ENCODE data around the gene TRPV2. TPM values are rescaled to one million over a fixed set of nuclear protein-coding genes. Genes with fewer than 3 reads are reported as not detected.

The TRPV2 gene
- total RNA-seq, 5 donors from 2014 or later (not counting 1 experiment from before 2014, with no cell fraction given) = 91.3 to 127 (median 122) TPM

DNA sequence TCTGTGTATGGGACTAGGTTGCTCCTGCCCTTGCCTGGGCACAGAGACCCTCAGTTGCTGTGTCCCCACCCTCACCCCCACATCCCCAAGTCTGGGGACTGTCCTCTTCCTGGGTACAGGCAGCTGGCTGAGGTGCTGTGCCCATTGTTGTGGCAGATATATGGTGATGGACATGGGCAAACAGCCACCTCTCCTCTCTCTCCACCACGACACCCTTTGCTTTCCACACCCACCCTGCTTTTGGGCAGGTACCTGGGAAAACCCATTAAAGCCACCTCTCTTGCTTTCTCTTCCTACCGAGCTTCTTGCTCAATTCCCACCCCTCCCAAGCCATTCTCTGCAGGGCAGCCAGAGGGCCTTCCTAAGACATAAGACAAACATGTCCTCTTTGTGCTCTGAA, 21.7 kb downstream of the TRPV2 start:
- ChIA-PET CTCF (interaction anchor here in 1 of 2 donors (0.5 kb wide), 1 partner anchor 77 kb away, joined by 3 read pairs; no protein-coding TSS in a partner anchor), POLR2A (no interaction called here)
- Mint-ChIP-seq H3K9me3 (no peaks in the 10 kb centered on the region), H3K27ac (peak overlapping the region; percentile 36 to 75), H3K36me3 (peaks cover 20% of the 10 kb centered on the region), H3K4me3 (no peak overlapping the region), H3K4me1 (peaks cover 33 to 47% (median 40%) of the 10 kb centered on the region in 3 donors), H3K27me3 (no peaks in the 10 kb centered on the region)
- peaks cover 19 to 34% of the 10 kb centered on the region in 2 experiments for H3K4me1 ChIP-seq (ENCODE audit: control insufficient read depth in 1 of 2, extremely low read depth in 1 of 2, insufficient read depth in 2 of 2, low read length in 2 of 2)
- H3K4me3 ChIP-seq (ENCODE audit: control insufficient read depth in 1 of 2, extremely low read depth in 1 of 2, low read length in 1 of 2) = no peak overlapping the region
- H3K36me3 ChIP-seq (ENCODE audit: control insufficient read depth in 2 of 2, extremely low read depth in 1 of 2, insufficient read depth in 1 of 2, low read length in 1 of 2) = peaks cover 0 to 28% of the 10 kb centered on the region in 2 donors
- no peak overlapping the region for H3K27ac ChIP-seq (ENCODE audit: low read length)
- no peaks in the 10 kb centered on the region for H3K9me3 ChIP-seq
- 68% methylated on average over 2 of the region's 2 CpGs for WGBS (ENCODE audit: insufficient coverage)
- no peaks in the 10 kb centered on the region for H3K27me3 ChIP-seq (replicated peaks in 1 of 2; ENCODE audit: control insufficient read depth in 2 of 2, extremely low read depth in 1 of 2, insufficient read depth in 2 of 2, low read length in 1 of 2)
- DNase-seq = no peak
- no peak for ATAC-seq (replicated peaks in 1 of 4)

DNA sequence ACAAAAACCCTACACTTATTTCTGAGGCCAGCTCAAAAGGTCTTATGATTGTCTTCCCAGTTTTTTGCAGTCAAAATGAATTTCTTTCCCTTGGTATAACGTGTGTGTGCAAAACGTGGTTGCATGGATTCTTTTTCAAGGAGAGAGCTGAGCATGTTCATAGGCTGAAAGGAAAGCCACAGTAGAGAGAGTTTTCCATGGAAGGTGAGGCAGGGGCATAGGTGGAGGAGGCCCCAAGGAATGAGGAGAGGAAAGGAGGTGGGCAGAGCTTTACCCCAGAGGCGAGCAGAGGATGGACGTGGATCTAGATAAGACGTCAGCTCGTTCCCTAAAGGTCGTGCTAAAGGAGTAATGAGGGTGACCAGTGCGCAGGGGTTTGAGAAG, 22.8 kb downstream of the TRPV2 start:
- Mint-ChIP-seq H3K27me3 (no peaks in the 10 kb centered on the region), H3K4me3 (peak overlapping the region; percentile 97 to 100 (median 97)), H3K27ac (peak overlapping the region; percentile 97 to 98), H3K36me3 (peaks cover 29% of the 10 kb centered on the region), H3K9me3 (no peaks in the 10 kb centered on the region), H3K4me1 (peaks cover 44 to 55% (median 51%) of the 10 kb centered on the region in 3 donors)
- H3K4me3 ChIP-seq (ENCODE audit: control insufficient read depth in 1 of 2, extremely low read depth in 1 of 2, low read length in 1 of 2) = peak overlapping the region; percentile 53 to 90
- peaks cover 19 to 37% of the 10 kb centered on the region in 2 experiments for H3K4me1 ChIP-seq (ENCODE audit: control insufficient read depth in 1 of 2, extremely low read depth in 1 of 2, insufficient read depth in 2 of 2, low read length in 2 of 2)
- H3K9me3 ChIP-seq = no peaks in the 10 kb centered on the region
- CTCF ChIA-PET = interaction anchor here (0.6 to 1.5 kb wide), 13 partner anchors 9 to 224 kb away, joined by 3 to 17 read pairs (median 5); partner anchors contain the start of genes CENPV (in 1 of the 2), TRPV2 (in 1 of the 2) and UBB (in 1 of the 2)
- ATAC-seq (replicated peaks in 1 of 4) = peak in 2 of 4 experiments; percentile 1
- H3K27me3 ChIP-seq (replicated peaks in 1 of 2; ENCODE audit: control insufficient read depth in 2 of 2, extremely low read depth in 1 of 2, insufficient read depth in 2 of 2, low read length in 1 of 2) = no peaks in the 10 kb centered on the region
- peaks cover 0 to 33% of the 10 kb centered on the region in 2 donors for H3K36me3 ChIP-seq (ENCODE audit: control insufficient read depth in 2 of 2, extremely low read depth in 1 of 2, insufficient read depth in 1 of 2, low read length in 1 of 2)
- POLR2A ChIA-PET = interaction anchor here (0.6 to 1.6 kb wide), 6 partner anchors 22 to 524 kb away, joined by 3 to 19 read pairs (median 7); partner anchors contain the start of gene UBB (in 1 of the 2)
- WGBS (ENCODE audit: insufficient coverage) = 24% methylated on average over 8 of the region's 8 CpGs
- no peak for DNase-seq
- peak overlapping the region; percentile 82 for H3K27ac ChIP-seq (ENCODE audit: low read length)

DNA sequence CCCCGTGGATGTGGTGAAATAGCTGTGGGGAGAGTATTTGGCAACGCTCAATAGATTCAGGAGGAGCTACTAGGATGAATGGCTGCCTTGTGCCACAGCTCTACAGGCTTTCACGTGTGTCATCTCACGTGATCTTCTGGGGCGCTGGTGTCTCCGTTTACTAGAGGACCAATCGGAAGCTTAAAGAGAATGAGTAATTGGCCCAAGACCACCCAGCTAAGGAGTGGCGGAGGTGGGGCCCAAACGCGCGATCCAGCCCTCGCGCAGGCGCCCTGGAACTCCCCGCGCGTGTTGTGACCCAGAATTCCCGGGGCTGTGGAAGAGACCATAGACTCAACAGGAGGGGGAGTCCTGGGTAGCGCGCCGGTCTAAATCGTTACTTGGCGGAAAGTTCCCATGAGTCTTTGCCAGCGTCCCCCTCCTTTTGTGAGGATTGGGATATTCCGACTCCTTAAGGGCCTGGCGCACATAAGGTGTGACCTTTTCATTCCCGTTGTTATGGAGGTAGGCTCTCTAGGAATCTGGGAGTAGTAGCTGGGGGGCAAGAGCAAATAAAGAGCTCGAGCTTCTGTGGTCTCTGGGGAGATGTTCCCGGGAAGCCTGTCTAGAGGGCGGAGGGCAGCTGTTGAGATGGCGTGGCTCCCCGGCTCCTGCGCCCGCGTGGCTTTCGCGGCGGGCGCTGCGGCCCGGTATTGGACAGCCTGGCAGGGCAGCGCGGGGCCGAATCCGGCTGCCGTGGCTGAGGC, 23.4 kb downstream of the TRPV2 start:
- peak overlapping the region; percentile 68 to 90 for H3K4me3 ChIP-seq (ENCODE audit: control insufficient read depth in 1 of 2, extremely low read depth in 1 of 2, low read length in 1 of 2)
- WGBS (ENCODE audit: insufficient coverage) = under 1% methylated on average over 42 of the region's 46 CpGs
- Mint-ChIP-seq H3K4me1 (peaks cover 44 to 55% (median 52%) of the 10 kb centered on the region in 3 donors), H3K4me3 (peak overlapping the region; percentile 97 to 100 (median 97)), H3K36me3 (peaks cover 30% of the 10 kb centered on the region), H3K9me3 (no peaks in the 10 kb centered on the region), H3K27ac (peak overlapping the region; percentile 97 to 98), H3K27me3 (no peaks in the 10 kb centered on the region)
- ATAC-seq (replicated peaks in 1 of 4) = peak; percentile 85 to 88 (median 87)
- no peaks in the 10 kb centered on the region for H3K27me3 ChIP-seq (replicated peaks in 1 of 2; ENCODE audit: control insufficient read depth in 2 of 2, extremely low read depth in 1 of 2, insufficient read depth in 2 of 2, low read length in 1 of 2)
- CTCF ChIA-PET = interaction anchor here (0.6 to 1.5 kb wide), 13 partner anchors 10 to 225 kb away, joined by 3 to 17 read pairs (median 5); partner anchors contain the start of genes CENPV (in 1 of the 2), TRPV2 (in 1 of the 2) and UBB (in 1 of the 2)
- POLR2A ChIA-PET = interaction anchor here (0.6 to 1.6 kb wide), 6 partner anchors 22 to 524 kb away, joined by 3 to 19 read pairs (median 7); partner anchors contain the start of gene UBB (in 1 of the 2)
- peak overlapping the region; percentile 82 for H3K27ac ChIP-seq (ENCODE audit: low read length)
- H3K4me1 ChIP-seq (ENCODE audit: control insufficient read depth in 1 of 2, extremely low read depth in 1 of 2, insufficient read depth in 2 of 2, low read length in 2 of 2) = peaks cover 19 to 41% of the 10 kb centered on the region in 2 experiments
- peaks cover 0 to 37% of the 10 kb centered on the region in 2 donors for H3K36me3 ChIP-seq (ENCODE audit: control insufficient read depth in 2 of 2, extremely low read depth in 1 of 2, insufficient read depth in 1 of 2, low read length in 1 of 2)
- peak; percentile 81 to 97 (median 92) for DNase-seq
- H3K9me3 ChIP-seq = no peaks in the 10 kb centered on the region

DNA sequence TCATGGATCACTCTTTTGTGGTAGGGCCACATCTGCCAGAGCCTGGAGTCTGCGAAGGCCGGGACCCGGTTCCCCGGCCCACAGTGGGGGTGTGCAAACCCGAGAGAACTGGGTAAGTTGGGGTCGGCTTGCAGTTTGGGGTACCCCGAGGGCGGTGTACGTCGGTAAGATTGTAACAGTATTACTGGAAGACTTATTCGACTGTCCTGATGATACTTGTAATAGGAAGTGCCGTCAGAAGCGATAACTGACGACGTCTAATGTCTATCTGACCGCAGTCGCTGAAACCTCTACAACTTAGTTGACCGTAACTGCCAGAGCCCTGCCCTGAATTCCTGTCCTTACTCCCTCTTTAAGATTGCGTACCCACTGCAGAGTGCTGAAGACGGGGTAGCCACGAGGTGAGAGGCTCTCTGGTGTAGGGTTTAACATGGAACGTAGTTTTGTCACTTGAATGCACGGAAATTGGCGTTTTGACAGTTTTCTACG, 24.0 kb downstream of the TRPV2 start:
- no peaks in the 10 kb centered on the region for H3K9me3 Mint-ChIP-seq
- peak overlapping the region; percentile 97 to 100 (median 97) for H3K4me3 Mint-ChIP-seq
- peaks cover 33% of the 10 kb centered on the region for H3K36me3 Mint-ChIP-seq
- CTCF ChIA-PET = interaction anchor here (0.5 to 1.3 kb wide), 4 partner anchors 11 to 447 kb away, joined by 3 to 6 read pairs (median 4); no protein-coding TSS in a partner anchor
- Histone ChIP-seq H3K4me1 (ENCODE audit: control insufficient read depth in 1 of 2, extremely low read depth in 1 of 2, insufficient read depth in 2 of 2, low read length in 2 of 2) (peaks cover 19 to 41% of the 10 kb centered on the region in 2 experiments), H3K4me3 (ENCODE audit: control insufficient read depth in 1 of 2, extremely low read depth in 1 of 2, low read length in 1 of 2) (peak overlapping the region; percentile 68 to 90), H3K27me3 (replicated peaks in 1 of 2; ENCODE audit: control insufficient read depth in 2 of 2, extremely low read depth in 1 of 2, insufficient read depth in 2 of 2, low read length in 1 of 2) (no peaks in the 10 kb centered on the region), H3K9me3 (no peaks in the 10 kb centered on the region), H3K36me3 (ENCODE audit: control insufficient read depth in 2 of 2, extremely low read depth in 1 of 2, insufficient read depth in 1 of 2, low read length in 1 of 2) (peaks cover 0 to 44% of the 10 kb centered on the region in 2 donors), H3K27ac (ENCODE audit: low read length) (peak overlapping the region; percentile 82)
- under 1% methylated on average over 19 of the region's 25 CpGs for WGBS (ENCODE audit: insufficient coverage)
- H3K27me3 Mint-ChIP-seq = no peaks in the 10 kb centered on the region
- POLR2A ChIA-PET = interaction anchor here in 1 of 2 donors (1.3 to 1.6 kb wide), 2 partner anchors 58 to 97 kb away, joined by 8 to 19 read pairs; partner anchors contain the start of gene UBB
- peak overlapping the region; percentile 97 to 98 for H3K27ac Mint-ChIP-seq
- DNase-seq = peak in 31 of 35 experiments; percentile 8 to 62 (median 29)
- H3K4me1 Mint-ChIP-seq = peaks cover 49 to 55% (median 55%) of the 10 kb centered on the region in 3 donors
- peak in 2 of 4 experiments; percentile 1 to 4 for ATAC-seq (replicated peaks in 1 of 4)

DNA sequence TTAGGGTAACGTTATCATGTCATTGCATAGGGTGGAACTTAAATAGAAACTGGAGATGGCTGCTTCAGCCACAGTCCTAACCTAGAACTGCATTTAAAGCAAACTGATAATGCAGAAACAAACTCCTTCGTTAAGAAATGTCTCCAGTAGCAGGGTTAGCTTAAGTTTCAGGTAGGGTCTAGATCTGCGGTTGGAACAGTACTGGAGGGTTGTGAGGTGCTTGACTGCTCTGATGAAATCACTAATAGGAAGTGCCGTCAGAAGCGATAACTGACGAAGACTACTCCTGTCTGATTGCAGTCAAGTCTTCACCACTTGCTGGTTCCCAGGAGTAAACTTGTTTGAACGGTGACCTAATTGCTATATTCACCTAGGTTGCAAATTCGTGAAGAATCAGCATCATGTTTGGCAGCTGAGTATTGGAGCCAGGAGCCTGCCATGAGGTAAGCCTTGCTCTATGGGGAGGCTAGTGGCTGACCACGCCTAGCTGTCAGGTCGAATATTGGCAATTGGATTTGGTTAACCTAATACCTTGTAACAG, 24.5 kb downstream of the TRPV2 start:
- peaks cover 0 to 45% of the 10 kb centered on the region in 2 donors for H3K36me3 ChIP-seq (ENCODE audit: control insufficient read depth in 2 of 2, extremely low read depth in 1 of 2, insufficient read depth in 1 of 2, low read length in 1 of 2)
- peak in 1 of 4 experiments; percentile 23 for ATAC-seq (replicated peaks in 1 of 4)
- Mint-ChIP-seq H3K9me3 (no peaks in the 10 kb centered on the region), H3K27me3 (no peaks in the 10 kb centered on the region), H3K36me3 (peaks cover 34% of the 10 kb centered on the region), H3K27ac (peak overlapping the region; percentile 97 to 98), H3K4me1 (peaks cover 51 to 55% (median 55%) of the 10 kb centered on the region in 3 donors), H3K4me3 (peak overlapping the region; percentile 97 to 100 (median 97))
- peak overlapping the region; percentile 82 for H3K27ac ChIP-seq (ENCODE audit: low read length)
- peak in 29 of 35 experiments; percentile 6 to 69 (median 41) for DNase-seq
- H3K27me3 ChIP-seq (replicated peaks in 1 of 2; ENCODE audit: control insufficient read depth in 2 of 2, extremely low read depth in 1 of 2, insufficient read depth in 2 of 2, low read length in 1 of 2) = no peaks in the 10 kb centered on the region
- ChIA-PET CTCF (interaction anchor here (0.5 to 0.7 kb wide), 3 partner anchors 59 to 446 kb away, joined by 3 to 4 read pairs (median 3); no protein-coding TSS in a partner anchor), POLR2A (no interaction called here)
- peak overlapping the region; percentile 68 to 90 for H3K4me3 ChIP-seq (ENCODE audit: control insufficient read depth in 1 of 2, extremely low read depth in 1 of 2, low read length in 1 of 2)
- no peaks in the 10 kb centered on the region for H3K9me3 ChIP-seq
- H3K4me1 ChIP-seq (ENCODE audit: control insufficient read depth in 1 of 2, extremely low read depth in 1 of 2, insufficient read depth in 2 of 2, low read length in 2 of 2) = peaks cover 19 to 41% of the 10 kb centered on the region in 2 experiments
- 0% methylated on average over 6 of the region's 10 CpGs for WGBS (ENCODE audit: insufficient coverage)

All from T-cell (primary cell).